IMR-90 (cell line): ENCODE results near the gene GPD1. TPM values are rescaled to one million over a fixed set of nuclear protein-coding genes. Genes with fewer than 3 reads are reported as not detected.

ENCODE experiments used
- ATAC-seq: fragments of 200-7000 bp; cut with Tn5 transposase; 2 replicates; pipeline ENCODE4 v1.9.1; 2020; ENCODE audit warnings: low read depth, mild to moderate bottlenecking, moderate library complexity
- BruUV-seq: library from RNA; stranded (reverse); fragments of 400-500 nt; replicated peaks from 2 replicates; lab custom pipeline; 2021; lab: Mats Ljungman, UMichigan
- CTCF ChIA-PET: fragments of 300-600 bp; formaldehyde crosslinking; extraction: SDS; loops from one replicate; lab custom pipeline; 2021; ENCODE audit warnings: antibody characterized with exemption; lab: Yijun Ruan, JAX
- POLR2A ChIA-PET: fragments of 300-600 bp; sonication (Branson Sonifier 250); formaldehyde crosslinking; loops from one replicate; lab custom pipeline; 2022; ENCODE audit warnings: antibody characterized with exemption; ENCODE audit not compliant: unreplicated experiment; lab: Charles Lee
- DNase-seq: peaks from one replicate; pipeline ENCODE4 v3.0.0; 2013
- H2AFZ ChIP-seq: replicated peaks from 2 replicates; pipeline ENCODE3; 2013; ENCODE audit warnings: low read length, mild to moderate bottlenecking; ENCODE audit not compliant: poor library complexity
- H2AK5ac ChIP-seq: 2 replicates; pipeline ENCODE4 v1.6.1; 2013; ENCODE audit warnings: low read depth, low read length, inconsistent platforms
- H2AK9ac ChIP-seq: replicated peaks from 2 replicates; pipeline ENCODE3; 2013; ENCODE audit warnings: mild to moderate bottlenecking, low read depth, low read length, moderate library complexity; ENCODE audit not compliant: poor library complexity
- H2BK120ac ChIP-seq: 2 replicates; pipeline ENCODE4 v1.6.1; 2013; ENCODE audit warnings: low read depth, low read length, inconsistent platforms
- H2BK15ac ChIP-seq: 3 replicates; pipeline ENCODE4 v1.6.1; 2013; ENCODE audit warnings: low read depth, low read length, inconsistent platforms
- H2BK20ac ChIP-seq: 2 replicates; pipeline ENCODE4 v1.6.1; 2013; ENCODE audit warnings: low read depth, mild to moderate bottlenecking, inconsistent platforms, low read length, moderate library complexity
- H2BK5ac ChIP-seq: 2 replicates; pipeline ENCODE4 v1.6.1; 2013; ENCODE audit warnings: mild to moderate bottlenecking, low read depth, low read length, inconsistent platforms; ENCODE audit not compliant: poor library complexity, severe bottlenecking
- H3K14ac ChIP-seq: replicated peaks from 2 replicates; pipeline ENCODE4 v1.6.1; 2013; ENCODE audit warnings: low read depth, low read length, inconsistent platforms
- H3K18ac ChIP-seq: 2 replicates; pipeline ENCODE4 v1.6.1; 2013; ENCODE audit warnings: low read depth, low read length, control low read depth
- H3K23ac ChIP-seq: 2 replicates; pipeline ENCODE4 v1.6.1; 2013; ENCODE audit warnings: low read depth, low read length, inconsistent platforms
- H3K27ac ChIP-seq: 2 replicates; pipeline ENCODE4 v1.5.1; 2013; ENCODE audit warnings: mild to moderate bottlenecking, control low read depth, low read length; ENCODE audit not compliant: insufficient read depth
- H3K27me3 ChIP-seq: 2 replicates; pipeline ENCODE4 v1.6.1; 2013; ENCODE audit warnings: low read length; ENCODE audit not compliant: control insufficient read depth, insufficient read depth
- H3K36me3 ChIP-seq: 2 replicates; pipeline ENCODE4 v1.6.1; 2013; ENCODE audit warnings: low read length, mixed read lengths; ENCODE audit not compliant: control insufficient read depth, insufficient read depth
- H3K4ac ChIP-seq: 2 replicates; pipeline ENCODE4 v1.6.1; 2013; ENCODE audit warnings: low read depth, low read length, inconsistent platforms
- H3K4me1 ChIP-seq: 2 replicates; pipeline ENCODE4 v1.6.1; 2013; ENCODE audit warnings: low read length, mixed read lengths; ENCODE audit not compliant: control insufficient read depth, insufficient read depth
- H3K4me2 ChIP-seq: 2 replicates; pipeline ENCODE4 v1.6.1; 2013; ENCODE audit warnings: low read depth, mild to moderate bottlenecking, control low read depth, low read length, moderate library complexity
- H3K4me3 ChIP-seq: 2 replicates; pipeline ENCODE4 v1.5.1; 2013; ENCODE audit warnings: low read depth, mild to moderate bottlenecking, control low read depth, low read length, moderate library complexity; ENCODE audit not compliant: insufficient read depth
- H3K56ac ChIP-seq: 2 replicates; pipeline ENCODE4 v1.6.1; 2013; ENCODE audit warnings: low read length, inconsistent platforms; ENCODE audit not compliant: insufficient read depth; ENCODE audit errors: extremely low read depth
- H3K79me1 ChIP-seq, 2 experiments: 2 replicates each; pipeline ENCODE4 v1.6.1; 2013; ENCODE audit warnings: low read length in 2 of 2, inconsistent platforms in 1 of 2, low read depth in 1 of 2
- H3K9ac ChIP-seq: 2 replicates; pipeline ENCODE4 v1.6.1; 2013; ENCODE audit warnings: low read depth, low read length, control low read depth
- H3K9me1 ChIP-seq: 2 replicates; pipeline ENCODE4 v1.6.1; 2013; ENCODE audit warnings: low read length, inconsistent platforms; ENCODE audit not compliant: insufficient read depth
- H3K9me3 ChIP-seq: 2 replicates; pipeline ENCODE4 v1.6.1; 2013; ENCODE audit warnings: low read length; ENCODE audit not compliant: control insufficient read depth, insufficient read depth
- H4K20me1 ChIP-seq: 2 replicates; pipeline ENCODE4 v1.6.1; 2013; ENCODE audit warnings: low read length, inconsistent platforms; ENCODE audit not compliant: insufficient read depth
- H4K5ac ChIP-seq: 2 replicates; pipeline ENCODE4 v1.6.1; 2013; ENCODE audit warnings: mild to moderate bottlenecking, low read depth, low read length, control low read depth
- H4K8ac ChIP-seq, 2 experiments: 2 replicates each; pipeline ENCODE4 v1.6.1; 2013; ENCODE audit warnings: low read depth in 2 of 2, low read length in 2 of 2, control low read depth in 1 of 2, inconsistent platforms in 1 of 2
- H4K91ac ChIP-seq: 2 replicates; pipeline ENCODE4 v1.6.1; 2013; ENCODE audit warnings: low read depth, low read length, inconsistent platforms; ENCODE audit not compliant: insufficient read depth
- BHLHE40 ChIP-seq: fragments of 150-350 bp; IDR thresholded peaks from 2 replicates; pipeline ENCODE4 v1.6.1; 2016; ENCODE audit warnings: mild to moderate bottlenecking, low read depth, low read length
- CEBPB ChIP-seq: IDR thresholded peaks from 2 replicates; pipeline ENCODE4 v1.6.1; 2012; ENCODE audit warnings: low read depth, low read length, improper control_type of control experiment
- CHD1 ChIP-seq: IDR thresholded peaks from 2 replicates; pipeline ENCODE4 v1.6.1; 2012; ENCODE audit warnings: low read depth, low read length, improper control_type of control experiment
- CTCF ChIP-seq: conservative IDR thresholded peaks from 2 replicates; pipeline ENCODE4 v1.5.1; 2012; ENCODE audit warnings: mild to moderate bottlenecking, low read depth, low read length, improper control_type of control experiment
- ELK1 ChIP-seq: fragments of 150-350 bp; IDR thresholded peaks from 2 replicates; pipeline ENCODE4 v1.6.1; 2016; ENCODE audit warnings: low read depth, mild to moderate bottlenecking, low read length, moderate library complexity, borderline replicate concordance
- FOS ChIP-seq: fragments of 150-350 bp; IDR thresholded peaks from 2 replicates; pipeline ENCODE4 v1.6.1; 2016; ENCODE audit warnings: low read depth, low read length
- MAFK ChIP-seq: IDR thresholded peaks from 2 replicates; pipeline ENCODE4 v1.6.1; 2012; ENCODE audit warnings: low read depth, low read length, improper control_type of control experiment
- MAZ ChIP-seq: IDR thresholded peaks from 2 replicates; pipeline ENCODE4 v1.6.1; 2012; ENCODE audit warnings: low read depth, mild to moderate bottlenecking, low read length, improper control_type of control experiment, moderate library complexity, borderline replicate concordance
- MXI1 ChIP-seq: IDR thresholded peaks from 2 replicates; pipeline ENCODE4 v1.6.1; 2012; ENCODE audit warnings: low read depth, mild to moderate bottlenecking, low read length, moderate library complexity, borderline replicate concordance
- POLR2A ChIP-seq: IDR thresholded peaks from 2 replicates; pipeline ENCODE4 v1.6.1; 2012; ENCODE audit warnings: mild to moderate bottlenecking, low read depth, low read length
- RAD21 ChIP-seq: IDR thresholded peaks from 2 replicates; pipeline ENCODE4 v1.6.1; 2012; ENCODE audit warnings: low read length, improper control_type of control experiment
- RCOR1 ChIP-seq: IDR thresholded peaks from 2 replicates; pipeline ENCODE4 v1.6.1; 2012; ENCODE audit warnings: mild to moderate bottlenecking, low read length, improper control_type of control experiment; ENCODE audit not compliant: insufficient replicate concordance
- RFX5 ChIP-seq: IDR thresholded peaks from 2 replicates; pipeline ENCODE4 v1.8.0; 2012; ENCODE audit warnings: low read depth, mild to moderate bottlenecking, low read length, moderate library complexity
- SMC3 ChIP-seq: fragments of 150-350 bp; IDR thresholded peaks from 2 replicates; pipeline ENCODE4 v1.6.1; 2016; ENCODE audit warnings: low read depth, mild to moderate bottlenecking, antibody characterized with exemption, low read length, moderate library complexity
- WGBS, 2 experiments: methylation state at CpG; one replicate each; pipeline versions ENCODE4 v1.1.5 to v1.1.7; 2013; ENCODE audit warnings: missing lambda C conversion rate in 2 of 2; ENCODE audit not compliant: insufficient read length in 1 of 2; ENCODE audit errors: extremely low coverage in 2 of 2; 5-methylcytosine and 5-hydroxymethylcytosine counted together
- dilution Hi-C: fragments of 300-500 bp; cut with HindIII; formaldehyde crosslinking; loops from one replicate; pipeline ENCODE4 v1.14.3; 2018; ENCODE audit warnings: low sequenced_read_pairs; ENCODE audit not compliant: unreplicated experiment
- in situ Hi-C: fragments of 300-500 bp; cut with MboI; formaldehyde crosslinking; loops from 3 replicates; pipeline ENCODE4 v1.14.3; 2019; ENCODE audit warnings: low sequenced_read_pairs, inconsistent platforms, mixed read lengths
- intact Hi-C: fragments of 100-400 bp; cut with micrococcal nuclease; formaldehyde crosslinking; loops from 2 replicates; pipeline ENCODE4 v1.10.0; 2022
- polyA plus RNA-seq, 3 experiments: library from polyadenylated mRNA; depleted of rRNA; stranded (reverse); fragments of >200 nt; gene quantifications; 2 replicates each; pipeline ENCODE4 v1.2.3, GENCODE V29; 2012; ENCODE audit warnings: low replicate concordance in 1 of 3
- total RNA-seq: library from RNA; depleted of rRNA; stranded (reverse); fragments of >200 nt; gene quantifications from 2 replicates; pipeline ENCODE4 v1.2.3, GENCODE V29; 2012

The GPD1 gene
- total and polyA plus RNA-seq, 2 of the 4 experiments (the other 2 are of a cell fraction) = 0.05 to 0.18 TPM

- Histone ChIP-seq H3K27ac (no peak overlapping the region; the same call in 1 of the 2 replicates), H3K4me1 (peaks cover 9% of the 10 kb centered on the region), H2AK9ac (peak overlapping the region; percentile 75), H2AFZ (peak overlapping the region; percentile 90), H2BK5ac (no peak overlapping the region), H2AK5ac (0 out of 2 replicates have a peak overlapping the region, but pooled peaks have one; percentile 43), H4K20me1 (peaks cover 7% of the 10 kb centered on the region; the same call in 1 of the 2 replicates), H3K79me1 (no peaks in the 10 kb centered on the region; a peak in 1 of 4 replicates), H3K9me3 (no peaks in the 10 kb centered on the region), H4K91ac (no peak overlapping the region), H2BK20ac (no peak overlapping the region), H3K36me3 (0 out of 2 replicates have a peak, but pooled peaks cover 3% of the 10 kb centered on the region), H2BK120ac (no peak overlapping the region), H2BK15ac (no peak overlapping the region), H3K23ac (no peak overlapping the region), H3K27me3 (peaks cover 20% of the 10 kb centered on the region), H4K8ac (no peak overlapping the region; a peak in 1 of 4 replicates), H3K14ac (no peak overlapping the region), H3K9ac (peak overlapping the region; percentile 63), H3K18ac (no peak overlapping the region), H4K5ac (no peak overlapping the region), H3K9me1 (no peaks in the 10 kb centered on the region), H3K4me2 (peak overlapping the region; percentile 83), H3K4me3 (peak overlapping the region; percentile 85), H3K4ac (no peak overlapping the region), H3K56ac (no peak overlapping the region)
- ChIA-PET POLR2A (no interaction called here), CTCF (interaction anchor here (1.7 kb wide), 1 partner anchor 91 kb away, joined by 6 read pairs; no protein-coding TSS in a partner anchor)
- ATAC-seq (peak; percentile 19), DNase-seq (no peak)
- no CpG with 5 or more reads among the region's 30 CpGs for WGBS, 2 experiments
- in situ Hi-C loops = loop anchor here (5.0 kb wide), 1 partner anchor 86 kb away; the partner anchor contains the start of gene AQP6
- intact Hi-C loops = loop anchor here (2.0 kb wide), 1 partner anchor 281 kb away; no protein-coding TSS in a partner anchor
- dilution Hi-C loops = no loop called here
- no TSS peak for BruUV-seq
- no peak for TF ChIP-seq CHD1
- TF ChIP-seq MAZ = no peak
- no peak for TF ChIP-seq RCOR1
- TF ChIP-seq POLR2A = no peak
- TF ChIP-seq MAFK = no peak
- no peak for TF ChIP-seq RFX5
- TF ChIP-seq FOS = no peak
- no peak for TF ChIP-seq CEBPB
- TF ChIP-seq BHLHE40 = no peak
- no peak for TF ChIP-seq CTCF
- TF ChIP-seq MXI1 = no peak
- no peak for TF ChIP-seq RAD21
- TF ChIP-seq ELK1 = no peak
- no peak for TF ChIP-seq SMC3
These were observed 45.7 kb upstream of the GPD1 start for GRCh38 chr12:50057896-50058670.
